Lung microvascular endothelial cell (primary cell): ENCODE measurements around the gene SLC35E3. TPM values are rescaled to one million over a fixed set of nuclear protein-coding genes. Genes with fewer than 3 reads are reported as not detected.

Experiments
- DNase-seq, 2 donors: peaks; one replicate each; pipeline versions ENCODE4 v3.0.0 to v3.0.0-alpha.2; 2010; ENCODE audit warnings: low read depth in 2 of 2
- total RNA-seq: library from RNA; depleted of rRNA; stranded (reverse); fragments of >200 nt; gene quantifications from 2 replicates; pipeline ENCODE4 v1.2.1, GENCODE V29; 2014

SLC35E3 gene
- total RNA-seq: 2.0 and 2.8 TPM in 2 replicates

DNA sequence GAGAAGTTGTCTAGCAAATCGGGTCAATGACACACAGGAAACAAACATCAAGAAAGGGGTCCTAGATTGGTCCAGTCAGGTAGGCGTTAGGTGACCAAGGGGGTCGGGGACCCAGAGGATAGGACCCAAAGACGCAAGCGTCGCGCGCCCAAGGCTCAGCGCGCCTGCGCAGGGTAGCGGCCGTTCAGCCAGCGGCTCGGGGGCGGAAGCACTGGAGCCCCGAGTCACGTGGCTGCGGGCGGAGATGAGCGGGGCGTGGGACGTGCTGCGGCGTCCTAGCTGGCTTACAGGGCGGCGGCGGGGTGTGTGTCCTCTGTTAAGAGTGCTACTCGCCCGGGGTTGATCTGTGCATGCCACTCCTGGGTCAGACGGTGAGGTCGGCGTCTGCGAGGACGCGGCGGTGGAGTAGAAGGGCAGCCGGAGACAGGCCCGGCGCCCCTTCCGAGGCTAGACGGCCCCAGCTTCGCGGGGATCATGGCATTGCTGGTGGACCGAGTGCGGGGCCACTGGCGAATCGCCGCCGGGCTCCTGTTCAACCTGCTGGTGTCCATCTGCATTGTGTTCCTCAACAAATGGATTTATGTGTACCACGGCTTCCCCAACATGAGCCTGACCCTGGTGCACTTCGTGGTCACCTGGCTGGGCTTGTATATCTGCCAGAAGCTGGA lies at the start of gene SLC35E3:
Gene SLC35E3, plus strand, starts transcription at position 273 of the 668 bp plus-strand sequence. Its CDS starts 202 bp downstream, at position 475.
- peak; percentile 91 for DNase-seq

DNA sequence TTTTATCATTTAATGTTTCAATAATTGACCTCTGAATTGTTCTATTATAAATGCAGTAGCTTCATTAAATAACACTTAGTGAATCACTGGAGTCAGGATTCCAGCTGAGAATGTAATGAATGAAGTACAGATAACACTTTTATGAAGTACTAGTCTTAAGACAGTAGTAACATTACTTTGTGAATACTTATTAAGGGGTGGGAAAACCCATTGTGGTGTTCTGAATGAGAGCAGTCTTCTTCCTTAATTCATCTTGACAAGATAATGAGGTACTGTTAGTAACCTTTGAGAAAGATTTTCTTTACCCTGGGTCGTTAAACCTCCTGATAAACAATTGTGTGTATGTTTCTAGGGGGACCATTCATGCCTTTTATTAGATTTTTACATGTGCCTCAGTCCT lies 46.5 kb upstream of the SLC35E3 start:
- DNase-seq: no peak

DNA sequence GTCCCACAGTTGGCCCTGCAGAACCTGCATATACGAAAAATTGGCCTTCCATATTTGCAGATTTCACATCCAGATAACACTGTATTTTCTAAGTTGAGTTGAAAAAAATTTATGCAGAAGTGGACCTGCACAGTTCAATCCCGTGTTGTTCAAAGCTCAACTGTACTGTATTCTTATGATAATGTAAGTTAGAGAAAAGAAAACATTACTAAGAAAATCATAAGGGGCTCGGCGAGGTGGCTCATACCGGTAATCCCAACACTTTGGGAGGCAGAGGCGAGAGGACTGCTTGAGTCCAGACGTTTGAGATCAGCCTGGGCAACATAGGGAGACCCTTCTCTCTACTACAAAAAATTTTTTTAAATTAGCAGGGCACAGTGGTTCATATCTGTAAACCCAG lies 18.2 kb upstream of the SLC35E3 start:
- DNase-seq: no peak

DNA sequence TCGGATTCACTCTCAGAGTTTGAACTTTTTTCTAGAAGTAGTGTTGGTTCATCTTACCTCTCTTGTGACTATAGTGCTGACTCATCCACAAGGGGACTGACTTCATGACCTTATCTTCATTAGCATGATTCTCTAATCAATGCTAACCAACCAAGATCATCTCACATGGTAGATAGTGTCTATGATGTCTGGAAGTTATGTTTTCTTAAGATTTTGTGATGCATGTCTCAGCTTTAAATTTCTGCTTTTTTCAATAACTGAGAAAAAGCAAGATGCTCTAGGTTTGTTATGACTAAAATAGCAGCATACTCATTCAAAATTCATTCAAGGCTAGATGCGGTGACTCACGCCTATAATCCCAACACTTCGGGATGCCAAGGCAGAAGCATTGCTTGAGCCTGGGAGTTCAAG lies 12.3 kb upstream of the SLC35E3 start:
- peak in 1 of 2 donors; percentile 13 for DNase-seq

DNA sequence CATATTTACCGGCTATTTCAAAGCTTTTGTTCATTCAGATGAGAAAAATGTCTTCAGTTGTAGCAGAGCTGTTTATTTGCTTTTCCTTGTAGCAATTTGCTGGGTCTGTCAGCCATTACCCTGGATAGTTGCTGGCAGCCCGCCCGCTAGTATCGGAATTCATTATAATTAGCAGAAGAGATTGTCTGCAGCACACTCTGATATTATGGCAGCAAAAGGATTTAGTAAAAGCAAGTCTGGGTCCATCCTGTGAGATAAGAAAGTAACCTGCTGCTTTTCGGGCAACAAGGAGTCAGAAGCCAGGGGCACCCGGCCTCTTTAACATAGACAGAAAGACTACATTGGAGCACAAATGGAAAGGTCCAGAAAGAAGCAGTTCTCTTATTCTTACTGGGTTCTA lies 6.1 kb upstream of the SLC35E3 start:
- DNase-seq: no peak

DNA sequence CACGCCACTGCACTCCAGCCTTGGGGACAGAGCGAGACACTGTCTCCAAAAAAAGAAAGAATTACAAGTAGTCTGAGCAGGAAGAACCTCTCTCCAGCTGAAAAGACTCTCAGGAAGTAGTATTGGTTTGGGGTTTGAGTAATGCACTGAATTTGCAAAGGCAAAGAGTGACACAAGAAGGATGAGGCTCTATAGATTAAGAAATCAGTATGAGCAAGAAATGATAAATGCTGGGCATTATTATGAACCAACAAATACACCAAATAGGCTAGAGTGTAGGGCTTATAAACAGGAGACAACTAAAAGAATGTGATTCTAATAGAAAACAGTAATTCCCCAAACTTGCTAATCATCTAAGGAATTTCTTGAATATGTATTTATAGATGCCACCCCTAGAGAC lies 2.6 kb upstream of the SLC35E3 start:
- no peak for DNase-seq

DNA sequence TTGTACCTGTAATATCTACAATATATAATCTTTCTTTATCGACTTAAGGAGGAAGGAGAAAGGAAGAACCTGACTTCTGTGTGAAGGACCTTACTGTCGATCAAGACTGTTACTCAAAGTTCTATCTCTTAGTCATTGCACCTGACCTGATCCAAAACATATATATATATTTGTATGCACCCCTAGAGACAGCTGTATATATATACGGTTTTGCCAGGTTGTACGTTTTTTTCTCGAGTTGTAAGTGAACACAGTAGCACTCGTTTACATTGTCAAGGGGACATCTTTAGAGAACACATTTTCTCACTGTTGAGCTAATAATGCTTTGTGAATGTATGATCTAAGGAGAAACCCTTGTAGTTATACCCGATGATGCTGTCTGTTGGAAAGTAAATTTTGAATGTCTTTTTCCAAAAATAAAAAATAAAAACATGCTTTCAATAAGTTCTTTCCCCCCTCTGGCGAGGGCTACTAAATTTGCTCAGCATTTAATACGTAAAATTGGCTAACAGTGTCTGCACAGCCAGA lies 536 bp upstream of the SLC35E3 start:
- DNase-seq: no peak

DNA sequence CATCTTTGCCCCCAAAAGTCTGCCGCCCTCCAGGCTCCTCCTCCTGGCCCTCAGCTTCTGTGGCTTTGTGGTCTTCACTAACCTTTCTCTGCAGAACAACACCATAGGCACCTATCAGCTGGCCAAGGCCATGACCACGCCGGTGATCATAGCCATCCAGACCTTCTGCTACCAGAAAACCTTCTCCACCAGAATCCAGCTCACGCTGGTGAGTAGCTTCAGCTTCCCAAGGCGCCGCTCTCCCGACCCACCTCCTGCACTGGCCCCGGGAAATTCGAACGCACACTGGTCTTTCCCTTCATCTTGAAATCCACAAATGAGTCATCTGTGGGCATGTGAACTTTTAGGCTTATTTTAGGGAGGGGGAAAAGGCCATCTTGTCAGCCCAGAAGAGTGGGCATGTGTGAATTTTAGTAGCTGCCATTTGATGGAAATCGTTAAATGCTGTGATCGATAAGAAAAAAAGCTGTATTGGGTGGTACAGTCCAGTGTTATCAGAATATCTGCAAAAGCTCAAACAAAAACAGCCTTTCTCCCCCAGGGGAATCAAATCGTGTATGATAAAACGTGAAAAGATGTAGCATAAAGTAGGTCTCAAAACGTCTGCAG lies 700 bp downstream of the SLC35E3 start:
- DNase-seq: peak; percentile 41 to 78

DNA sequence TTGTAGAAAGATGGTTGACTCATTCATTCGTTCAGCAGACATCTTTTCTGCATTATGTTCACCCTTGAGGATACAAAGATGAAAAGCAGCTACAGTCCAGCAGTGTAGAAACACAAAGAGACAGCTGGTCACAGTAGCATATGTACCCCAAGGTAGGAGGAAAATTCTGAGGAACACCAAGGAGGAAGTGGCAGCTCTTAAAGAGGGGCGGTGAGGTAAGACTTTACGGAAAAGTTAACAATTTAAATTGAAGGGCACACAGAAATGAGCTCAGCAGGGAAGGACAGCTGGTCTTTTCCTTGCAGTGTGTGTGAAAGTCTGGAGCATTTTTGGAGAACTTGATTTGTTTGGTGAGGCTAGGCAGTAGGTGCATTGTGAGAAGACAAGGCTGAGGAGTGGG lies 3.5 kb downstream of the SLC35E3 start:
- DNase-seq: no peak

DNA sequence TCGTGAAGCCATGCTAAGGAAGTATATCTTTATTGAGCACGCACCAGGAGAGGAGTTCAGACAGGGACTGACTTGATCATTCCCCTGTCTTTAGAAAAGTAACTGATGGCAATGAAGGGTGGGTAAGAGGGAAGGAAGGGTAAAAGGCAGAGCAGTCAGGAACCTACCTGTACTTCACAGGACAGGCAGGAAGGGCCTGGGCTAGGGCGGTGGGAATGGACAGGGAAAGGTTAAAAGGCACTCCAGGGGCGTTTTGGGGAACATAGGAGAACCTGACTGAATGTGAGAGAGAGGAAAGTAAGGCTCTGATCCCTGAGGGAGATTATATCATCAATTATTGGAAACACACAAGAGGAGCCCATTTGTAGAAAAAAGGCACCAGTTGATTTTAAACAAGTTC lies 3.9 kb downstream of the SLC35E3 start:
- no peak for DNase-seq

DNA sequence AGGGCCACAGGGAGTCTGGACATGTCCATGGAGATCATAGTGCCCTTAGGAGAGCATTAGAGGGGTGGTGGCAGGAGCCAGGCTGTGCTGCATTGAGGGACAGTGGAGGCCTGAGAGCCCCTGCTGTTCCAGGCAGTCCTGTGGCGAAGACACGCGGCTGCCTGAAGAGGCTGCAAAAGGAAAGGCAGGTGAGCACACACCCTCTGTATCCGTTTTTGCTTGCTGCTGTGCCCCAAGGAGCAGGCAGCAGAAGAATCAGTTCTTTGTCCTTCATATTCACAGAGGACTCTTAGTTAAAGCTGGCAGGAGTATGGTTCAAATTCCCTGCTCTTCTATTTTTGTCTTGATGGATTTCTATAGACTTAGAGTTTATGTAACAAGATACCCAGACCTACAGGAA lies 4.5 kb downstream of the SLC35E3 start:
- no peak for DNase-seq

DNA sequence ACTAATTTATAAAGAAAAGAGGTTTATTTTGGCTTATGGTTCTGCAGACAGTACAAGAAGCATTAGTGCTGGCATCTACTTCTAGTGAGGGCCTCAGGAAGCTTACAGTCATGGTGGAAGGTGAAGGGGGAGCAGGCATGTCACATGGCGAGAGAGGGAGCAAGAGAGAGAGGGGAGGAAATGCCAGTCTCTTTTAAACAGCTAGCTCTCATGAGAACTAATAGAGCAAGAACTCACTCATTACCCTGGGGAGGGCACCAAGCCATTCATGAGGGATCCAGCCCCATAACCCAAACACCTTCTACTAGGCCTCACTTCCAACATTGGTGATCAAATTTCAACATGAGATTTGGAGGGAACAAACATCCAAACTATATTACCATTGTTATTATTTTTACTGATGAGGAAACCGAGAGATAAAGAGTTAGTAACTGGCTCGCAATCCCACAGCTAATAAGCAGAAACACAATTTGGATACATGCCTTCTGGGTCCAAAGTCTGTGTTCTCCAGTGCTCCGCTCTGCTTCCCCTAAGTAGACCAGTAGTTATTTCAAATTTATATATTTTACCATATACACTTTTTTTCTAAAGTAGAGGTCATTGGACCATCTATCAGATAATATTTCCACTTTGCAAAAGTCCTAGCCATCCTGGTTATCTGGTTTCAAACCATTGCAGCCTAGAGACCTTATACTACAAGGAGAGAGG lies 9.7 kb downstream of the SLC35E3 start:
- DNase-seq: no peak

DNA sequence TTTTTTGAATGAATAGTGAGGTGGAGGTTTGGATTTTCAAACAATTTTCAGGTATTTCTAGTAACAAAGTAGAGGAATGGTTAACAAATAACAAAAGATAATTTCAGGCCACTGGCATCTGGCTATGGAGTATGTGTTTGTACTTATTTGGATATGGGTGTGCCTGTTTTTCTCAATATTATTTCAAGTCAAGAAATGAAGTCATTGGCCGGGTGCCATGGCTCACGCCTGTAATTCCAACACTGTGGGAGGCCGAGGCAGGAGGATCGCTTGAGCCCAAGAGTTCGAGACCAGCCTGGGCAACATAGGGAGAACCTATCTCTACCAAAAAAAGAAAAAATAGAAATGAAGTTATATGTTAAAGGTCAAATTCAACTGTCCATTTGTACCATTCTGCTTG lies 13.9 kb downstream of the SLC35E3 start:
- DNase-seq: no peak

DNA sequence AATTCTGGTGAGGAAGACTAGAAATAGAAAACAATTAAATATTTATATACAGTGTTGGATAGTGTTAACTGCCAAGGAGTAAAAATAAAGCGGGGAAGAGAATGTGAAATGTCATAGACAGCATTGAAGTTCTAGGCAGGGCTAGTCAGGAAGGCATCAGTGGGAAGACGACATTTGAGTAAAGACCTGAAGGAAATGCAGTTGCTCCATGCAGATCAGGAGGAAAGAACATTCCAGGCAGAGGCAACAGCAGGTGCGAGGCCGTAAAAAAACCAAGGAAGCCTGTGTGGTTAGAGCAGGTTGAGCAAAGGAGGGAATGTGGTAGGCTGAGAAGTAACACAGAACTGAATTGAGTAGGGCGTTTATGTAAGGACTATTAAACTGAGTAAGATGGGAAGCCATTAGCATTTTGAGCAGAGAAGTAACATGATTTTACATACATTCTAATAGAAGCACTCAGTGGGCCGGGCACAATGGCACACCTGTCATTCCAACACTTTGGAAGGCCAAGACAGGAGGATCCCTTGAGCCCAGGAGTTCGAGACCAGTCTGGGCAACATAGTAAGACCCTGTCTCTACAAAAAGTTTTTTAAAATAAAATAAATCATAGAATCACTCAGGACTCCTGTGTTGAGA lies 14.9 kb downstream of the SLC35E3 start:
- DNase-seq: no peak

DNA sequence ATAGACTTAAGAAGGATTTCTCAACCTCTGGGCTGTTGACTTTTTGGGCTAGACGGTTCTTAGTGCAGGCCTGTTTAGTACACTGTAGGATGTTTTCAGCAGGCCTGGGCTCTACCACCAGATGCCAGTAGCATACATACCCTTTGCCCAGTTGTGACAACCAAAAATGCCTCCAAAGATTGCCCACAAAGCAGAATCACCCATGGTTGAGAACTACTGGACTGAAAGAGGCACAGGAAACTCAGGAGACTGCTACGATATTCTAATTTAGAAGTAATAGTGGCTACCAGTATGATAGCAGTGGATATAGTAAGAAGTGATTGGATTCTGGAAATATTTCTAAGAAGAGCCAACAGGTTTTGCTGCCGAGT lies 15.5 kb downstream of the SLC35E3 start:
- DNase-seq: no peak

DNA sequence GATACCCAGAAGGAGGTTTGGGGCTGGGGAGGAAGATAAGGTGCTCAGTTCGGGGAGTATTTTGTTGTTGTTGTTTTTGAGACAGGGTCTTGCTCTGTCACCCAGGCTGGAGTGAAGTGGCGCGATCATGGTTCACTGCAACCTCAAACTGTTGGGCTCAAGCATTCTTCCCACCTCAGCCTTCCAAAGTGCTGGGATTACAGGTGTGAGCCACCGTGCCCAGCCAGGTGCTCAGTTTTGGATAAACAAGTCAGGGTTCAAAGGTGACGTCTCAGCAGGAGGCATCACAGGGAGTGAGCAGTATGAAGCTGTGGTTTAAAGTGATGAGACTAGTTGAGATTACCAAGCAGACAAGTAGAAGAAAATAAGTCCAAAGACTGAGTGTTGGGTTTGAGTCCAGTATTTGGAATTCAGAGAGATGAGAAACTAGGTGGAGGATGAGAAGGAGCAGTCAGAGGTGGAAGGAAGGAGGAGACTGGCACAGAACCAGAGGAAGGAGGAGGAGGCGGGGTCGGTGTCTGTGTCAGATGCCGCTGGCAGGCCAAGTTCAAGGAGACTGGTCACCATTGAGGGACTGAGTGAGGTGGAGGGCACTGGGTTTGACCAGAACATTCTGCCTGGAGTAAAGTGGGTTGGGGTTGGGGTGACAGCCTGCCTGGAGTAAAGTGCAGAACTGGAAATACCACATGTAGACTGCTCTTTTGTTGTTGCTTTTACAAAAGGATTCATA lies 16.1 kb downstream of the SLC35E3 start:
- DNase-seq: no peak

DNA sequence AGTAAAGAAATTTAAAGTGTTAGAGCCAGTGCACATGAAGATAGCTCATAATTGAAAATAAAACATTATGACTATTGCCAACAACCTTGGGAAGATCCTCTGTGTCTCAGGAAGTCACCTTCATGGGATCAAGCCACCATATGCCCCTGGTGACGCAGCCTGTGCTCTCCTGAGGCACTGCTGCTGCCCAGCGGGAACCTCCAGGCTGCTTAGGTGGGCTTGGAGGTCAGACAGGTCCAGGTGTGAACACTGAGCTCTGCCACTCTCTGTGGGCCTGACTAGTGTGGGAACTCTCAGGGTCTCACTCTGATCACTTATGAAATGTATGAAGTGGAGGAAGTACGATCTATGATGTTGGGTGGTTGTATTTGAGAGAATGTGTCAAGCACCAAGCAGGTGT lies 16.7 kb downstream of the SLC35E3 start:
- no peak for DNase-seq

DNA sequence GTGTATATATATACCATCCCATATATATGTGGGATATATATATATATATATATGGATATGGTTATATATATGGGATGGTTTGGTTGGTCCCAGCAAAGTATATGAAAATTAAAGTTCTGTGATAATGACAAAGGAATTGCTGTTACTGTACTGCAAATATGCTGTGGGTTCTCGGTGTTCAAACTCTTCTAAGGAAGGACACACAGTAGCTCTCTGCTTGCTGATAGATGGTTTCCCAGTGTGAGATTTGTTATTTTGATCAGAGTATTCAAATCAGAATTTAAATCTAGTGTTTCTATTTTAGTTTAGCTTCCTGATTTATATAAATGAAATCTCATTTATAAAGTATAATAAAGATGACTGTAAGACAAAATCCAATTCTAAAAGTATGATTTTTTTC lies 19.7 kb downstream of the SLC35E3 start:
- no peak for DNase-seq

DNA sequence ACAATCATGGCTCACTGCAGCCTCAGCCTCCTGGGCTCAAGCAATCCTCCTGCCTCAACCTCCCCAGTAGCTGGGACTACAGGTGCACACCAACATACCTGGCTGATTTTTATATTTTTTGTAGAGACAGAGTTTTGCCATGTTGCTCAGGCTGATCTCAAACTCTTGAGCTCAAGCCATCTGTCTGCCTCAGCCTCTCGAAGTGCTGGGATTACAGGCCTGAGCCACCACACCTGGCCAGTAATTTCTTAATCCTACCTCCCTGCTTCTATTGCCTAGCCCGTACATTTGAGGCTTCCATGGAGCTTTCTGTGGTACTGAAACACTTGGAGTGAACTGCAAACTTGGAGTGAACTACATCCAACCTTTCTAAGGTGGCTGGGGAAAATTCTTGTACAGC lies 20.7 kb downstream of the SLC35E3 start:
- DNase-seq: no peak

DNA sequence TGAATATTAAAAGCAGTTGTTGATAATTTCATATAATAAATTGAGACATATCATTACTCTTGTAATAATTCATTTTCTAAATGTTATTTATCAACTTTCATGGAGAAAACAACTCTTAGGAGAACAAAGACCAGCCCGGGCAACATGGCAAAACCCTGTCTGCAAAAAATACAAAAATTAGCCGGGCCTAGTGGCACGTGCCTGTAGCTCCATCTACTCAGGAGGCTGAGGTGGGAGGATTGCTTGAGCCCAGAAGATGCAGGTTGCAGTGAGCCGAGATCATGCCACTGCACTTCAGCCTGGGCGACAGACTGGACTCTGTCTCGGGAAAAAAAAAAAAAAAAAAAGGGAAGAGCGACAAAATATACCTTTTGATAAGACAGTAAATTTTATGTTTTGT lies 21.2 kb downstream of the SLC35E3 start:
- no peak for DNase-seq

DNA sequence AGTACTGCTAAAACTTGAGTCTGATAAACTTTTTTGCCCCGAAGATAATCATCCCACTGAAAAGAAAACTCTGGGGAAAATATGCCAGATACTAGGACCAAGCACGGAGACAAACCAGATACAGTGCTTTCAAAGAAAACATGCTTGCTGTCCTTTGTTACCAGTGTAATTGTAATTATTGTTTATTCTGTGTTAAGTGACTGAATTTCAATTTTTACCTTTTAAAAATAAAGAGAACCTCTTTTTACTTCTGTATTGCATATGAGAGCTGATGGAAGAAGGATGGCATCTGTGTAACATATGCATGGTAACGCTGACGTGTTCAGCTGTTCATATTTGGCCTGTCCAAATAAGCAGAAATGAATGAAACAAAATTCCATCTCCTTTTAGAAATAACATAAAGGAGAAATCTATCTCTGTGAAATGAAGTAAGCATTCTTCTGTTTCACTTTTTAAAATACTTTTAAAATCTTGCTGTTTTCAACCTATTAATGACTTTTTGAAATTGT lies 22.5 kb downstream of the SLC35E3 start:
- no peak for DNase-seq
